ENCODE results near the gene RPA1. TPM values are rescaled to one million over a fixed set of nuclear protein-coding genes. Genes with fewer than 3 reads are reported as not detected.
A peak's percentile ranks its signal among the peaks of the same experiment; 100 is the strongest.

RPA1 gene
- total RNA-seq, 1 experiment from 2014 or later, result 69.1 TPM

GRCh38 chr17:1860978-1861377 is 31.2 kb downstream of the RPA1 start:
- no peaks in the 10 kb centered on the region for H3K4me1 ChIP-seq (ENCODE audit: insufficient read depth, low read length)
- H3K36me3 ChIP-seq (ENCODE audit: low read depth, low read length), result no peaks in the 10 kb centered on the region
- no peak for TF ChIP-seq CTCF (conservative IDR thresholded peaks at IDR 0.05; ENCODE audit: low read depth, low read length)
- no peak for TF ChIP-seq EZH2phosphoT487 (IDR thresholded peaks at IDR 0.05; ENCODE audit: borderline replicate concordance, low read length)
- TF ChIP-seq EZH2 (IDR thresholded peaks at IDR 0.05; ENCODE audit: low read length, unreplicated experiment), result no peak
- ChIA-PET POLR2A (ENCODE audit: unreplicated experiment) (no interaction called here), CTCF (no interaction called here)
- DNase-seq (no peak), ATAC-seq (no peak)
- H3K9me3 ChIP-seq (ENCODE audit: low read length), result no peaks in the 10 kb centered on the region
- H4K20me1 ChIP-seq (ENCODE audit: low read length), result no peaks in the 10 kb centered on the region
- intact Hi-C loops (cut with micrococcal nuclease), result no loop called here
- H3K27me3 ChIP-seq (ENCODE audit: low read length), result no peaks in the 10 kb centered on the region
- H3F3A ChIP-seq (ENCODE audit: low read length, unreplicated experiment), result no peaks in the 10 kb centered on the region
- no peaks in the 10 kb centered on the region for H3K79me2 ChIP-seq (ENCODE audit: low read length)
- no peak overlapping the region for H3K4me2 ChIP-seq (ENCODE audit: low read length)
- H3K9ac ChIP-seq (ENCODE audit: low read length), result no peak overlapping the region
- no peak overlapping the region for H3K27ac ChIP-seq (ENCODE audit: low read length)
- no TSS peak for BruUV-seq (replicated peaks)
- H2AFZ ChIP-seq (ENCODE audit: low read length), result no peak overlapping the region
- no peaks in the 10 kb centered on the region for H3K9me2 ChIP-seq (replicated peaks; ENCODE audit: low read length)
- H3K4me3 ChIP-seq (ENCODE audit: low read length), result no peak overlapping the region

- no peaks in the 10 kb centered on the region for H4K20me1 ChIP-seq (ENCODE audit: low read length)
- no peaks in the 10 kb centered on the region for H3F3A ChIP-seq (ENCODE audit: low read length, unreplicated experiment)
- H3K27me3 ChIP-seq (ENCODE audit: low read length), result no peaks in the 10 kb centered on the region
- no peak for TF ChIP-seq CTCF (conservative IDR thresholded peaks at IDR 0.05; ENCODE audit: low read depth, low read length)
- TF ChIP-seq EZH2phosphoT487 (IDR thresholded peaks at IDR 0.05; ENCODE audit: borderline replicate concordance, low read length), result no peak
- TF ChIP-seq EZH2 (IDR thresholded peaks at IDR 0.05; ENCODE audit: low read length, unreplicated experiment), result no peak
- no peak overlapping the region for H3K4me2 ChIP-seq (ENCODE audit: low read length)
- CTCF ChIA-PET, result no interaction called here
- intact Hi-C loops (cut with micrococcal nuclease), result no loop called here
- H3K9me3 ChIP-seq (ENCODE audit: low read length), result no peaks in the 10 kb centered on the region
- H3K27ac ChIP-seq (ENCODE audit: low read length), result no peak overlapping the region
- H3K4me3 ChIP-seq (ENCODE audit: low read length), result no peak overlapping the region
- no peak overlapping the region for H3K9ac ChIP-seq (ENCODE audit: low read length)
- H3K4me1 ChIP-seq (ENCODE audit: insufficient read depth, low read length), result no peaks in the 10 kb centered on the region
- no peak for ATAC-seq
- DNase-seq, result no peak
- H2AFZ ChIP-seq (ENCODE audit: low read length), result no peak overlapping the region
- POLR2A ChIA-PET (ENCODE audit: unreplicated experiment), result no interaction called here
- no peaks in the 10 kb centered on the region for H3K9me2 ChIP-seq (replicated peaks; ENCODE audit: low read length)
- BruUV-seq (replicated peaks), result no TSS peak
- H3K79me2 ChIP-seq (ENCODE audit: low read length), result no peaks in the 10 kb centered on the region
- H3K36me3 ChIP-seq (ENCODE audit: low read depth, low read length), result no peaks in the 10 kb centered on the region
These were observed 31.7 kb downstream of the RPA1 start for GRCh38 chr17:1861391-1862010.

- intact Hi-C loops (cut with micrococcal nuclease), result loop anchor here (2.0 kb wide), 1 partner anchor 141 kb away; the partner anchor contains the start of gene WDR81
- no peaks in the 10 kb centered on the region for H3K79me2 ChIP-seq (ENCODE audit: low read length)
- no peaks in the 10 kb centered on the region for H3K27me3 ChIP-seq (ENCODE audit: low read length)
- no peaks in the 10 kb centered on the region for H3K9me3 ChIP-seq (ENCODE audit: low read length)
- TF ChIP-seq EZH2phosphoT487 (IDR thresholded peaks at IDR 0.05; ENCODE audit: borderline replicate concordance, low read length) (no peak), CTCF (conservative IDR thresholded peaks at IDR 0.05; ENCODE audit: low read depth, low read length) (peak; percentile 64)
- no peaks in the 10 kb centered on the region for H3K36me3 ChIP-seq (ENCODE audit: low read depth, low read length)
- H3F3A ChIP-seq (ENCODE audit: low read length, unreplicated experiment), result no peaks in the 10 kb centered on the region
- no TSS peak for BruUV-seq (replicated peaks)
- no peaks in the 10 kb centered on the region for H3K9me2 ChIP-seq (replicated peaks; ENCODE audit: low read length)
- H2AFZ ChIP-seq (ENCODE audit: low read length), result no peak overlapping the region
- DNase-seq, result peak; percentile 64
- H3K27ac ChIP-seq (ENCODE audit: low read length), result no peak overlapping the region
- H4K20me1 ChIP-seq (ENCODE audit: low read length), result no peaks in the 10 kb centered on the region
- no peak for ATAC-seq
- CTCF ChIA-PET, result interaction anchor here (0.6 to 1.0 kb wide), 4 partner anchors 10 to 213 kb away, joined by 3 to 7 read pairs (median 3); no protein-coding TSS in a partner anchor
- no peaks in the 10 kb centered on the region for H3K4me1 ChIP-seq (ENCODE audit: insufficient read depth, low read length)
- H3K4me2 ChIP-seq (ENCODE audit: low read length), result no peak overlapping the region
- H3K4me3 ChIP-seq (ENCODE audit: low read length), result no peak overlapping the region
- no peak overlapping the region for H3K9ac ChIP-seq (ENCODE audit: low read length)
- POLR2A ChIA-PET (ENCODE audit: unreplicated experiment), result no interaction called here
These were observed 35.6 kb downstream of the RPA1 start for GRCh38 chr17:1865252-1866037.

All from PC-3 (cell line).